Parathyroid adenoma (tissue), 2 donors: Measurements from ENCODE around the gene IER5.

Experiments
- H2AFZ ChIP-seq: fragments of 300-600 bp; sonication (generic); one replicate; pipeline ENCODE4 v1.7.0; 2017; ENCODE audit warnings: antibody characterized with exemption, mild to moderate bottlenecking
- H3K27ac ChIP-seq: fragments of 300-600 bp; sonication (generic); one replicate; pipeline ENCODE4 v1.7.0; 2017
- H3K27me3 ChIP-seq: fragments of 300-600 bp; sonication (generic); one replicate; pipeline ENCODE4 v1.7.0; 2017; ENCODE audit warnings: low read length; ENCODE audit not compliant: control insufficient read depth, insufficient read depth
- H3K36me3 ChIP-seq: fragments of 300-600 bp; sonication (generic); one replicate; pipeline ENCODE4 v1.7.0; 2017; ENCODE audit warnings: low read length; ENCODE audit not compliant: control insufficient read depth, insufficient read depth
- H3K4me1 ChIP-seq: fragments of 300-600 bp; sonication (generic); one replicate; pipeline ENCODE4 v1.7.0; 2017; ENCODE audit warnings: control low read depth
- H3K4me2 ChIP-seq: fragments of 300-600 bp; sonication (generic); one replicate; pipeline ENCODE4 v1.7.0; 2017; ENCODE audit warnings: low read length
- H3K4me3 ChIP-seq: fragments of 300-600 bp; sonication (generic); one replicate; pipeline ENCODE4 v1.7.0; 2017; ENCODE audit warnings: low read depth, low read length
- H3K79me2 ChIP-seq: fragments of 300-600 bp; sonication (generic); one replicate; pipeline ENCODE4 v1.7.0; 2017; ENCODE audit warnings: control low read depth
- H3K9ac ChIP-seq: fragments of 300-600 bp; sonication (generic); one replicate; pipeline ENCODE4 v1.7.0; 2017; ENCODE audit warnings: mild to moderate bottlenecking
- H3K9me3 ChIP-seq: fragments of 300-600 bp; sonication (generic); one replicate; pipeline ENCODE4 v1.7.0; 2017; ENCODE audit warnings: low read length; ENCODE audit not compliant: control insufficient read depth
- TF ChIP-seq, protein P1 (sequence below): fragments of 300-600 bp; sonication (generic); IDR thresholded peaks from one replicate; pipeline ENCODE4 v1.7.0; 2017; ENCODE audit warnings: antibody characterized with exemption, mild to moderate bottlenecking
- donor health status: primary hyperparathyroidism.

The IER5 gene

DNA sequence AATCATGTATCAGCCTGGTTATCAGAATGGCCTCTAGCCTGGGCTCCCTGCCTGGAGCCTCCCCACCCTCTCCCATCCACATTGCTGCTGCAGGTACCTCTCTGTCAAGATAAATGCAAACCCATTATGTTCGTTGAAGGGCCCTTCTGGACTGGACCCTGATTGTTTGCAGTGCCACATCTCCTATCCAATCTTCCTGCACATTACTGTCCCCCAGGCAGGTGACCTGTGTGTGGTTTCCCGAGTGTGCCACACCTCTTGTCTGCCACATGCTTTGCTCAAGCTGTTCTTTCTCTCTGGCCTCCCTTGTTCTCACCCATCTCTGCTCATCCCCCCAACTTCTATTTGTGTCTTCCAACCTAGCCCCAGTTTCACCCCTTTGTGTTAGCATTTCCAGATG lies 32.4 kb downstream of the IER5 start:
- Histone ChIP-seq H3K27me3 (no peaks in the 10 kb centered on the region), H3K79me2 (no peaks in the 10 kb centered on the region), H2AFZ (no peak overlapping the region), H3K27ac (no peak overlapping the region), H3K4me1 (peaks cover 3% of the 10 kb centered on the region), H3K9me3 (no peaks in the 10 kb centered on the region), H3K4me3 (no peak overlapping the region), H3K36me3 (no peaks in the 10 kb centered on the region), H3K4me2 (no peak overlapping the region), H3K9ac (no peak overlapping the region)
- TF ChIP-seq, protein P1, sequence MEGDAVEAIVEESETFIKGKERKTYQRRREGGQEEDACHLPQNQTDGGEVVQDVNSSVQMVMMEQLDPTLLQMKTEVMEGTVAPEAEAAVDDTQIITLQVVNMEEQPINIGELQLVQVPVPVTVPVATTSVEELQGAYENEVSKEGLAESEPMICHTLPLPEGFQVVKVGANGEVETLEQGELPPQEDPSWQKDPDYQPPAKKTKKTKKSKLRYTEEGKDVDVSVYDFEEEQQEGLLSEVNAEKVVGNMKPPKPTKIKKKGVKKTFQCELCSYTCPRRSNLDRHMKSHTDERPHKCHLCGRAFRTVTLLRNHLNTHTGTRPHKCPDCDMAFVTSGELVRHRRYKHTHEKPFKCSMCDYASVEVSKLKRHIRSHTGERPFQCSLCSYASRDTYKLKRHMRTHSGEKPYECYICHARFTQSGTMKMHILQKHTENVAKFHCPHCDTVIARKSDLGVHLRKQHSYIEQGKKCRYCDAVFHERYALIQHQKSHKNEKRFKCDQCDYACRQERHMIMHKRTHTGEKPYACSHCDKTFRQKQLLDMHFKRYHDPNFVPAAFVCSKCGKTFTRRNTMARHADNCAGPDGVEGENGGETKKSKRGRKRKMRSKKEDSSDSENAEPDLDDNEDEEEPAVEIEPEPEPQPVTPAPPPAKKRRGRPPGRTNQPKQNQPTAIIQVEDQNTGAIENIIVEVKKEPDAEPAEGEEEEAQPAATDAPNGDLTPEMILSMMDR, result no peak

DNA sequence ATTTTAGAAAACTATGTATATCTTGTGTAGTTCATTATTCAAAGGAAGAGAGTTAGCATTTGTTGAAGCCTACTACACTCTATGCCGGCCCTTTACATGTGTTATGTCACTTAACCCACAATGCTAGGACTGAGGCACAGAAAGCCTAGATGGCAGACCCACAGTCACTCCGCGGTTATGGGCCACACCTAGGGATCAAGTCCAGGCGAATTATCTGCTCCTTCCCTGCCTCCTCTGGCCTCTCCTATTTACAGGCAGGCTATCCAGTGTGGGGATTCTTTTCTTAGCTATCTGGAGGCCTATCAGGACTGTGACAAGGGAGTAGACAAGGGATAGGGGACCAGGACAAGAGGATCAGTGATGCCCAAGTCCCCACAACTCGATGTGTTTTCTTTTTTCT lies 33.0 kb downstream of the IER5 start:
- no peak overlapping the region for H3K27ac ChIP-seq
- no peaks in the 10 kb centered on the region for H3K27me3 ChIP-seq
- no peak overlapping the region for H3K9ac ChIP-seq
- H3K4me1 ChIP-seq, result peaks cover 3% of the 10 kb centered on the region
- H2AFZ ChIP-seq, result no peak overlapping the region
- H3K36me3 ChIP-seq, result no peaks in the 10 kb centered on the region
- H3K4me3 ChIP-seq, result no peak overlapping the region
- TF ChIP-seq, protein P1, result no peak
- no peaks in the 10 kb centered on the region for H3K9me3 ChIP-seq
- H3K79me2 ChIP-seq, result no peaks in the 10 kb centered on the region
- H3K4me2 ChIP-seq, result no peak overlapping the region

DNA sequence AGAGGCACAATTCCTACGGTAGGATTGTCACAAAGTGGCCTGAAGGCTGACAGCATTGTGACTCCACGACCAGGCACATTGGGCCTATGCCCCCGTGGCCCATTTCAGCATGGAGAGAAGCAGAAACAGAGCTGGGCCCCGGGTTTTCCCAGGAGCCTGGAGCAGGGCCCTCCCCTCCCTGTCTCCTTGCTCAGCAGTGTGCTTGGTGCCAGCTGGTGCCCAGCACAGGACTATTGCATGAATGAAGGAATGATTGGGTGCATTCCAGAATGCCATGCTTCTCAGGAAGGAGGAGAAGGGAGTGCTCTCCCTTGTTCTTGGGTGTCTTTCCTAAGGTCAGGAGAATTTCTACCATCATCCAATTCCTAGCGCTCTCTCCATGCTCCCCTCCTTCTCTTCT lies 33.7 kb downstream of the IER5 start:
- Histone ChIP-seq H2AFZ (no peak overlapping the region), H3K4me1 (peaks cover 3% of the 10 kb centered on the region), H3K9ac (no peak overlapping the region), H3K9me3 (no peaks in the 10 kb centered on the region), H3K4me2 (no peak overlapping the region), H3K4me3 (no peak overlapping the region), H3K79me2 (no peaks in the 10 kb centered on the region), H3K27me3 (no peaks in the 10 kb centered on the region), H3K36me3 (no peaks in the 10 kb centered on the region), H3K27ac (no peak overlapping the region)
- TF ChIP-seq, protein P1, result no peak

DNA sequence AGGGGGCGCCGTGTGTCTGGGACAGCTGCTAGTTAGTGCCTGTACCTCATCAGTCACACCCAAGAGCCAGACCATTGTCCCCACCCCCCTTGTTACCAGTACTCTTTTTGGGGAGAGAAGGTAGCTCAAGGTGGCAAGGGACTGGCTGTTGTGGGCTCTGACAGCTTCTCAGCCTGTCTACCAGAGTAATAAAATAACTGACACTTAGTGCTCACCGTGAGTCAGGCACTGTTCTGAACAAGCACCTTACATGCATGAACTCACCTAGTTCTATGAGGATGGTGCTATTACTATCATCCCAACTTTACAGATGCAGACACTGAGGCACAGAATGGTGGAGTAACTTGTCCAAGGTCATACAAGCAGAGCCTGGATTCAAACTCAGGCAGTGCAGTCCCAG lies 34.7 kb downstream of the IER5 start:
- no peaks in the 10 kb centered on the region for H3K79me2 ChIP-seq
- no peak overlapping the region for H2AFZ ChIP-seq
- no peaks in the 10 kb centered on the region for H3K4me1 ChIP-seq
- no peak overlapping the region for H3K9ac ChIP-seq
- H3K4me3 ChIP-seq, result no peak overlapping the region
- H3K27ac ChIP-seq, result no peak overlapping the region
- no peaks in the 10 kb centered on the region for H3K27me3 ChIP-seq
- H3K4me2 ChIP-seq, result no peak overlapping the region
- TF ChIP-seq, protein P1, result no peak
- no peaks in the 10 kb centered on the region for H3K9me3 ChIP-seq
- no peaks in the 10 kb centered on the region for H3K36me3 ChIP-seq

DNA sequence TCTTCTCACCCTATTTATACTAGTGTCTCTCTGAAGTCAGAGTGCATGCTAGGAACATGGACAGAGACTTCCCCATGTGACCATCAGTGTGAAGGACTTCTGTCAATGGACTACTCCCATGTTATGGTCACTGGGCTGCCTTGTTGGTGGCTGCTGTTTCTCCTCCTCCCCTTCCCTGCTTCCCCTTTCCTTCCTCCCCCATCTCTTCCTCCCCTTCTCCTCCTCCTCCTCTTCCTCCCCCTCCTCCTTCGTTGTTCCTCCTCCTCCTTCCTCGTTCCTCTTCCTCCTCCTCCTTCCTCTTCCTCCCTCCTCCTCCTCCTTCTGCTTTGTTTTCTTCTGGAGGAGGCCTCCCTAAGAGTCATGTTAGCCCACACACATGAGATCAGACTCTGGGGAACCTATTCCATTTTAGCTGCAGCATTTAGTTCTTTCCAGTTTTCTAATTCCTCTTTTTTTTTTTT lies 35.8 kb downstream of the IER5 start:
- Histone ChIP-seq H3K4me3 (no peak overlapping the region), H3K27ac (no peak overlapping the region), H3K36me3 (no peaks in the 10 kb centered on the region), H3K4me2 (no peak overlapping the region), H3K4me1 (no peaks in the 10 kb centered on the region), H3K9me3 (no peaks in the 10 kb centered on the region), H3K9ac (no peak overlapping the region), H2AFZ (no peak overlapping the region), H3K79me2 (no peaks in the 10 kb centered on the region), H3K27me3 (no peaks in the 10 kb centered on the region)
- TF ChIP-seq, protein P1, result no peak
